ENCODE data around the gene RAMP3.
A peak's percentile ranks its signal among the peaks of the same experiment; 100 is the strongest.
"Not testable (repeated sequence)": the region's sequence is repeated elsewhere in the genome, so short reads cannot be mapped to it uniquely, and the experiment has no call there.

RAMP3 gene, protein sequence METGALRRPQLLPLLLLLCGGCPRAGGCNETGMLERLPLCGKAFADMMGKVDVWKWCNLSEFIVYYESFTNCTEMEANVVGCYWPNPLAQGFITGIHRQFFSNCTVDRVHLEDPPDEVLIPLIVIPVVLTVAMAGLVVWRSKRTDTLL

DNA sequence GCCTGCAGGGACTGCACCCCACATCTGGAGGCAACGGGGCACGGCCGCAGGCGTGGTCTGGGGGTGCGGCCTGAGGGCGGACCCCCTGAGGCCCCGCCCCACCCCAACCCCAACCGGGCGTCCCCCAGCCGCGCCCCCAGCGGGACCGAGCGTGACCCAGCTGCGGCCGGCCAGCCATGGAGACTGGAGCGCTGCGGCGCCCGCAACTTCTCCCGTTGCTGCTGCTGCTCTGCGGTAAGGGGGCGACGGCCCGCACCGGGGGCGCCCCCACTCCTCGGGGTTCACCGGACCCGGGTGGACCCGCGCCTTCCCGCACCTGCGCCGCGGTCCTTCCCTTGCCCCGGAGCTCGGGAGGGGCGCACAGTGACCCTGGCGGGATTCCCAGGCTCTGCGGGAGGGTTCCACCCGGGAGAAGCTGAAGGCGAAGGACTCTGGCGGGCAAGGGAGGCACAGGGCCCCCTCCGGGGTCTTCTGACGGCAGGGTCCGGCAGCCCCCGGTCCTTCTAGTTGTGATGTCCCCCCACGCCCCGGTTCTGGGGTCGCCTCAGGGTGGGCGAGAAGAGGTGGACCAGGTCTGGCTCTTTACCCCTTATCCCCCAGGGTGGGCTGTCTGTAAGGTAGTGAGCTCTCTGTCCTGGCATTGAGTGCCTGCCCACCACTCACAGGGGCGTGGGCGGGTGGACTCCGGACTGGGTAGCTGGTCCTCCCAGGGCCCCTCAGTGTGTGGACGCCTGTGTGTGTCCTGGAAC lies at the start of gene RAMP3:
Gene RAMP3, plus strand, starts transcription at position 139 of the 749 bp plus-strand sequence. Its CDS starts 38 bp downstream, at position 177.
- Histone ChIP-seq H3K4me1 (ENCODE audit: control insufficient read depth, insufficient read depth, low read length) (peaks cover 6% of the 10 kb centered on the region; the same call in 1 of the 2 replicates), H3K27me3 (ENCODE audit: control insufficient read depth, insufficient read depth, low read length) (peaks cover 28% of the 10 kb centered on the region), H3K4me3 (ENCODE audit: low read depth, low read length) (peak within 1 kb of the TSS; percentile 60), H3K27ac (ENCODE audit: low read depth, low read length) (no peak within 1 kb of the TSS), H3K36me3 (ENCODE audit: control insufficient read depth, insufficient read depth, low read length) (no peaks in the 10 kb centered on the region), H3K9me3 (ENCODE audit: control insufficient read depth, insufficient read depth, low read length) (no peaks in the 10 kb centered on the region), H3K9ac (ENCODE audit: low read depth, low read length) (no peak within 1 kb of the TSS)

DNA sequence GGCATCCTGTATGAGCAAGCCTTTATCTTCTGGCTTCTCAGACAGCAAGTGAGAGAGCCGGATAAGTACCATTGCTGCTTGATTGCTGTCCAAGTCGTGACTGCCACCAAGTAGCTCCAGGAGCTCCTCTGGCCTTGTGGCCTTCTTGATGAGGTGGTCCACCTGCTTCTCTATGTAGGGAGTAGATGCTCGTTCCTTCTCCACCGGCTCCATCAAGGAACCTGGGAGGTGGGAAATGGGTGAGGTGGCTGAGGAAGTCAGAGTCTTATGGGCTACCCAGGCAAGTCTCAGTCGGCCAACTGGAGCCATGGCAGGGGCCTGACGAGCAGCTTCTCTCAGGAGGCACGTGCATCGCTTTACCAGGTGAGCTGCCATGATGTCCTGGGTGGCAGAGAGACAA lies 48.7 kb upstream of the RAMP3 start:
- Histone ChIP-seq H3K27ac (ENCODE audit: low read depth, low read length) (no peak overlapping the region), H3K36me3 (ENCODE audit: control insufficient read depth, insufficient read depth, low read length) (peaks cover 56% of the 10 kb centered on the region), H3K4me1 (ENCODE audit: control insufficient read depth, insufficient read depth, low read length) (no peaks in the 10 kb centered on the region), H3K4me3 (ENCODE audit: low read depth, low read length) (no peak overlapping the region), H3K9me3 (ENCODE audit: control insufficient read depth, insufficient read depth, low read length) (no peaks in the 10 kb centered on the region), H3K27me3 (ENCODE audit: control insufficient read depth, insufficient read depth, low read length) (no peaks in the 10 kb centered on the region), H3K9ac (ENCODE audit: low read depth, low read length) (no peak overlapping the region)

DNA sequence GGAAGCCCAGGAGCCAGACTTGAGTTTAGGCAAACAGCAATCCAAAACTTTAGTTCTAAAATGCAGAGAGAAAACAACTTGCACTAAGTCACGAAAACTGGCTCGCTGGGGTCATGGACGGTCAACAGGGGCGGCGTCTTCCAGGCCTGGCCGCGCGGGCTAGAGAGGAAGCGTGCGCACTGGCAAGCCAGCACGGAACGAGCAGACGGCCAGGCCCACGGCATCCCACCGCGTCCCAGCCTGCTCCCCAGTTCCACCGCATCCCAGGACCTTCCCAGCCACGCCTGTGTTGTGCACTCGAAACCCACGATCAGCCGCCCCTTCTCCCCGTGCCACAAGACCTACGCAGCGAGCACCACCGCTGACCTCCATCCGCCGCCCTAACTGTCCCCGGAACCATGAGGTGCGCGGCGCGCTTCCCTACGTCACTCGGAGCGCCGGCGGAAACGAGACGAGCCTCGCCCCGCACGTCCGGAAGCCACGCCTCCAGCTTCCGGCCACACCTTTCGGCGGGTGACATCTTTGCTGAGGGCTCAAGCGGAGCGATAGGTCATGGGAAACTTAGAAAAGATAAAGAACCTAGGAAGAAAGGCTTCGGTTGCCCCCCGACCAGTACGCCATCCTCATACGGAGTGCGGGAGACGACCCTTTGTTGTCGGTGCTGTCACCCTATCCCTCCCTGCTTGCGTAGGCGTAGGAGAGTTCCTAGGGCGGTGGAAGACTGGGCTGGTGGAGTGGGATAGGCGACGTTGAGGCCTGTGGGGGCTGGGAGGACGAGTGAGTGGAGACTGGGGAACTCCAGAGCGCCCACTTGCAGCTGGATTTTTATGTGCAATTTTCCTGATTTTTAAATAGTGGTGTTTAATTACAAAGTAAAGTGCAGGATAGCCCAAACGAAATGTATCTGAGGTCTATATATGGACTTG lies 46.0 kb upstream of the RAMP3 start, which contains the start of gene TBRG4:
Gene TBRG4, minus strand, starts transcription at position 400 of the 926 bp plus-strand sequence. CDS start 2,460 bp downstream, outside the sequence.
- H3K36me3 ChIP-seq (ENCODE audit: control insufficient read depth, insufficient read depth, low read length) = peaks cover 29% of the 10 kb centered on the region
- no peaks in the 10 kb centered on the region for H3K9me3 ChIP-seq (ENCODE audit: control insufficient read depth, insufficient read depth, low read length)
- peak within 1 kb of the TSS; percentile 86 for H3K4me3 ChIP-seq (ENCODE audit: low read depth, low read length)
- H3K4me1 ChIP-seq (ENCODE audit: control insufficient read depth, insufficient read depth, low read length) = no peaks in the 10 kb centered on the region
- peak within 1 kb of the TSS; percentile 98 for H3K9ac ChIP-seq (ENCODE audit: low read depth, low read length)
- H3K27me3 ChIP-seq (ENCODE audit: control insufficient read depth, insufficient read depth, low read length) = no peaks in the 10 kb centered on the region
- H3K27ac ChIP-seq (ENCODE audit: low read depth, low read length) = peak within 1 kb of the TSS; percentile 98

DNA sequence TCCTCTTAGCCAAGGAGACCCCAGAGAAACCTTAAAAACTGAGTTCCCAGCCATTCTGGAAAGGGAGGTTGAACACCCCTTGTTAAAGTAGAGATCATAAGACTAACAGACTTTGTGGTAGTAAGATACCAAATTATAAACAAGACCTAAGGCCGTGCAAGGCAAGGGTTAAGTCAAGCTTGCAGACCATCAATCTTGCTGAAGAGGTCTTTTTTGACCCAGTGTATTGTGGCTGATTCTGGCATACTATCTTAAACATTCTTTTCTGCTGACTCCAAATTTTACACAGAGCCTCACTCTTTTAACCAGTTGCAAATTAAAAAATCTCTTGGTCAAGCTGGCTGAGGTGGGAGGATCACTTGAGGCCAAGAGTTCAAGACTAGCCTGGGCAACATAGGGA lies 44.9 kb upstream of the RAMP3 start:
- H3K4me3 ChIP-seq (ENCODE audit: low read depth, low read length) = peak overlapping the region; percentile 86
- H3K27ac ChIP-seq (ENCODE audit: low read depth, low read length) = peak overlapping the region; percentile 98

DNA sequence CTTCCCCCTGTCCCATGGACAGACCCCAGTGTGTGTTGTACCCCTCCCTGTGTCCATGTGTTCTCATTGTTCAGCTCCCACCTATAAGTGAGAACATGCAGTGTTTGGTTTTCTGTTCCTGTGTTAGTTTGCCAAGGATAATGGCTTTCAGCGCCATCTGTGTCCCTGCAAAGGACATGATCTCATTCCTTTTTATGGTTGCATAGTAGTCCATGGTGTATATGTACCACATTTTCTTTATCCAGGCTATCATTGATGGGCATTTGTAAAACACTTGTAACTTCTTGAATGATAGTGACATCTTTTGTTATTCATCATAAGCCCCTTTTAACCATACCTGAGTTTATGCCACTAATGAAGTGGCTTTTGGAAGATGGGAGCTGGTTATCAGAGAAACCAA lies 43.3 kb upstream of the RAMP3 start:
- not testable (repeated sequence) for H3K27ac ChIP-seq (ENCODE audit: low read depth, low read length); H3K4me3 ChIP-seq (ENCODE audit: low read depth, low read length); H3K36me3 ChIP-seq (ENCODE audit: control insufficient read depth, insufficient read depth, low read length); H3K9ac ChIP-seq (ENCODE audit: low read depth, low read length); H3K9me3 ChIP-seq (ENCODE audit: control insufficient read depth, insufficient read depth, low read length); H3K4me1 ChIP-seq (ENCODE audit: control insufficient read depth, insufficient read depth, low read length); H3K27me3 ChIP-seq (ENCODE audit: control insufficient read depth, insufficient read depth, low read length)

More for the DNA sequence above, 44.9 kb upstream of the RAMP3 start:
- no peaks in the 10 kb centered on the region for H3K4me1 ChIP-seq (ENCODE audit: control insufficient read depth, insufficient read depth, low read length)
- H3K36me3 ChIP-seq (ENCODE audit: control insufficient read depth, insufficient read depth, low read length) = peaks cover 18% of the 10 kb centered on the region
- H3K9me3 ChIP-seq (ENCODE audit: control insufficient read depth, insufficient read depth, low read length) = no peaks in the 10 kb centered on the region
- no peaks in the 10 kb centered on the region for H3K27me3 ChIP-seq (ENCODE audit: control insufficient read depth, insufficient read depth, low read length)
- H3K9ac ChIP-seq (ENCODE audit: low read depth, low read length) = no peak overlapping the region

DNA sequence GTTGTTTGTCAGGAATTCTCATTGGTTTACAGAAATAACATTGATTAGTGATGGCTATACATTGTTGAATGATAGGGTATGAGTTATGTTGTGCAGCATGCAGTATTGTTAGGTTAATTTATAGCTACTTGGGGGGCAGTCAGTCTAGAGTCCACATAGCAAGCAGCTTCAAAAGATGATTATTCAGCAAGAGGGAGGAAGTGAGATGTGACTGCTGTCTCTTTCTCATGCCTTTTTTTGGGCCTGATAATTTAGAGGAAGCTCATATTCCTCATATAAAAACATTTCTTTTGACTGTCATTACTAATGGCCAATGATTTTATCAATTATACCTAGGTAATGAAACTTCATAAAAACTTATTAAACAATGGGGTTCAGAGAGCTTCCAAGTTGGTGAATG lies 42.7 kb upstream of the RAMP3 start:
- no peak overlapping the region for H3K9ac ChIP-seq (ENCODE audit: low read depth, low read length)
- no peaks in the 10 kb centered on the region for H3K9me3 ChIP-seq (ENCODE audit: control insufficient read depth, insufficient read depth, low read length)
- H3K27ac ChIP-seq (ENCODE audit: low read depth, low read length) = no peak overlapping the region
- no peak overlapping the region for H3K4me3 ChIP-seq (ENCODE audit: low read depth, low read length)
- no peaks in the 10 kb centered on the region for H3K27me3 ChIP-seq (ENCODE audit: control insufficient read depth, insufficient read depth, low read length)
- H3K36me3 ChIP-seq (ENCODE audit: control insufficient read depth, insufficient read depth, low read length) = no peaks in the 10 kb centered on the region
- no peaks in the 10 kb centered on the region for H3K4me1 ChIP-seq (ENCODE audit: control insufficient read depth, insufficient read depth, low read length)

DNA sequence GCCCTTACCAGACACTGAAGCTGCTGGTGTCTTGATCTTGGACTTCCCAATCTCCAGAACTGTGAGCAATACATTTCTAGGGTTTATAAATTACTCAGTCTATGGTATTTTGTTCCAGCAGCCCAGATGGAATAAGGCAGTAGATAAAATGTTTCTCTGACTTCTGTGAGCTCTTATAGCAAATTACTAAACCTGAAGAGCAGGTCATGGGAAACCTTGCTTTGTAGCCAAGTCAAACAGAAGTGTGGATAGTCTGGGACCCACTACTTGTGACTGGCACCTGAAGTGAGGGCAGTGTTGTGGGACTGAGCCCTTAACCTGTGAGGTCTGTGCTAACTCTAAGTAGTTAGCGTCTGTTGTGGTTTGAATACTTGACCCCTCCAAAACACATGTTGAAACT lies 41.5 kb upstream of the RAMP3 start:
- Histone ChIP-seq H3K27me3 (ENCODE audit: control insufficient read depth, insufficient read depth, low read length) (no peaks in the 10 kb centered on the region), H3K4me3 (ENCODE audit: low read depth, low read length) (no peak overlapping the region), H3K4me1 (ENCODE audit: control insufficient read depth, insufficient read depth, low read length) (no peaks in the 10 kb centered on the region), H3K36me3 (ENCODE audit: control insufficient read depth, insufficient read depth, low read length) (no peaks in the 10 kb centered on the region), H3K27ac (ENCODE audit: low read depth, low read length) (no peak overlapping the region), H3K9me3 (ENCODE audit: control insufficient read depth, insufficient read depth, low read length) (no peaks in the 10 kb centered on the region), H3K9ac (ENCODE audit: low read depth, low read length) (no peak overlapping the region)

DNA sequence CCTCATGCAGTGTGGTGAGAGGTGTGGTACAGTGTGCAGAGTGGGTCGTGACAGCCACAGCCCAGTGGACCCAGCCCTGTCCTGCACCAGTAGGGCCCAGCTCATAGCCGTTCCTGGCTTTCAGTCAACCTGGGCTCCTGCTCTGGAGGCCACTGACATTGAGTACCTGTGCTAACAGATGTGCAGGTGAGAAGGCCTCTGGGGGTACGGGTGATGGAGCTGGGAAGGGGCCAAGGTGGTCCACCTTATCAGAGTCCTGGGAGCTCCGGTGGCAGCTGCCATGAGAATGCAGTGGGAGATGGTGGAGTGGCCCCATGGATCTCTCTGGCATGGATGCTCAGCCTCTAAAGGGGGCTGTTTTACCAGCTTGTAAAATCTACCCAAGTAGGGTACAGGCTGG lies 40.0 kb upstream of the RAMP3 start:
- Histone ChIP-seq H3K4me3 (ENCODE audit: low read depth, low read length) (no peak overlapping the region), H3K27ac (ENCODE audit: low read depth, low read length) (no peak overlapping the region), H3K27me3 (ENCODE audit: control insufficient read depth, insufficient read depth, low read length) (no peaks in the 10 kb centered on the region), H3K36me3 (ENCODE audit: control insufficient read depth, insufficient read depth, low read length) (no peaks in the 10 kb centered on the region), H3K9ac (ENCODE audit: low read depth, low read length) (no peak overlapping the region), H3K9me3 (ENCODE audit: control insufficient read depth, insufficient read depth, low read length) (no peaks in the 10 kb centered on the region), H3K4me1 (ENCODE audit: control insufficient read depth, insufficient read depth, low read length) (no peaks in the 10 kb centered on the region)

DNA sequence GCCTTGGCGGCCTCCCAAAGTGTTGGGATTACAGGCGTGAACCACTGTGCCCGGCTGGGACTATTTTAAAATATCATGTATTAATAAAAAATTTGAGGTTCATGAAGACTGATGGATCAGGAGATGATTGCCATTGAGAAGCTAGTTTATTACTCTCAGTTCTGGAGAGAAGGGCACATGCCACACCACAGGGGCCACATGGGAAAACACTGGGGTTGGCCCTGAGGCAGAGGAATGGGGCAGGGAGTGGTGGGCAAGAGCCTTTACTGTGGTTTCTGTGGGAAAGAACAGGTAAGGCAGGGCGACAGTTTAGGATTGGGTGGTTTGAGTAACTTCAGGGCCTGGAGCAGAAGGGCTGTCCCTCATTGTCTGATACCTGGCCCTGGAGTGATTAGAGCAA lies 39.3 kb upstream of the RAMP3 start:
- no peak overlapping the region for H3K9ac ChIP-seq (ENCODE audit: low read depth, low read length)
- H3K4me3 ChIP-seq (ENCODE audit: low read depth, low read length) = no peak overlapping the region
- no peaks in the 10 kb centered on the region for H3K9me3 ChIP-seq (ENCODE audit: control insufficient read depth, insufficient read depth, low read length)
- no peaks in the 10 kb centered on the region for H3K27me3 ChIP-seq (ENCODE audit: control insufficient read depth, insufficient read depth, low read length)
- no peaks in the 10 kb centered on the region for H3K36me3 ChIP-seq (ENCODE audit: control insufficient read depth, insufficient read depth, low read length)
- peaks cover 3% of the 10 kb centered on the region; the same call in 1 of the 2 replicates for H3K4me1 ChIP-seq (ENCODE audit: control insufficient read depth, insufficient read depth, low read length)
- H3K27ac ChIP-seq (ENCODE audit: low read depth, low read length) = no peak overlapping the region

DNA sequence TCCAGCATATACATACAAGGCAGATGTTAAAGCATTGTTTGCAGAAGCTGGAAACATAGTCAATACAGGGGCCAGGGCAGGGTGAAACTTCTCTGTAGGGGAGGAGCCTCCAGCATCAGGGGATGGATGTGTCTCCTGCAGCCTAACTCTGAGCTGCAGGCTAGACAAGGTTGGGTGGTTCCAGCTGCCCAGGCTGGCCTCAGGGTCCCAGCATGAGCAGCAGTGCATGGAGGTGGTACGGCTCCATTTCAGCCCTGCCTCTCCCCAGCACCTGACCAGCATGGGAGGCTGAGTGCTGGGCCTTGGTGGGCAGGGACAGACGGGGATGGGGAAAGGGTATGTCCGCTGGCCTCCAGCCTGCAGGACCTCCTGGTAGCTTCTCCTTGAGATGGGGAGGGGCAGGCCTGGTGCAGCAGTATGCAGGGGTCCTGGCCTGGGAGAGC lies 38.7 kb upstream of the RAMP3 start:
- peaks cover 9% of the 10 kb centered on the region; the same call in 1 of the 2 replicates for H3K4me1 ChIP-seq (ENCODE audit: control insufficient read depth, insufficient read depth, low read length)
- no peaks in the 10 kb centered on the region for H3K9me3 ChIP-seq (ENCODE audit: control insufficient read depth, insufficient read depth, low read length)
- no peak overlapping the region for H3K27ac ChIP-seq (ENCODE audit: low read depth, low read length)
- no peak overlapping the region for H3K4me3 ChIP-seq (ENCODE audit: low read depth, low read length)
- H3K36me3 ChIP-seq (ENCODE audit: control insufficient read depth, insufficient read depth, low read length) = no peaks in the 10 kb centered on the region
- H3K27me3 ChIP-seq (ENCODE audit: control insufficient read depth, insufficient read depth, low read length) = no peaks in the 10 kb centered on the region
- no peak overlapping the region for H3K9ac ChIP-seq (ENCODE audit: low read depth, low read length)
